ENCODE results near the gene HEATR5B.

HEATR5B gene

DNA sequence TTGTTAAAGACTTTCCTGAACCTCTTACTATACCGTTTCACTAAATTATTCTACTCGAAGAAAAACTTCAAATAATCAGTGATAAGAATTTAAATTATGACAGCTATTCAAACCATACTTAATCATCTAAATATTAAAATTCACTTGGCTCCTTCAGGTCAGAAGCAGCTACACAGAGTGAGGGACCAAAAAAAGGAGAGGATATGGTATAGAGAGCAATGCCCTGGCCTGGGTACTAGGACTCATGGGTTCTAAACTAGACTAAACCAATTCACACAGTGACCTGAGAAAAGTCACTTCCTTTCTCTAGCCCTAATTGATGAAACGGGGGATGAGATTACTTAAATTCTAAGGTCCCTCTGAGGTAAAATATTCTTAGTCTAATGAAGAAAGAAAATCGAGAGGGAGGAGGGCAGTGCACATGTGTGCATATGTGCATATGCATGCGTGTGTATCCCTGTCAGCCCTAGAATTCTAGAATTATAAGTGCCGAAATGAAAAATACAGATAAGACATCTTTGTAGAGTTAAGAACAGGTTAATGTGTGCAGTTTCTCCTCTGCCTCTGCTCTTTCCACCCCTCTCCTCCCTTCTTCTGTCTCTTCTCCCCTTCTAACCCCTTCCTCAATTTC is 129.1 kb downstream of the HEATR5B start:
- no peaks in the 10 kb centered on the region for H3K9me2 ChIP-seq (replicated peaks; ENCODE audit: control insufficient read depth, low read length)
- no peak overlapping the region for H3K4me2 ChIP-seq (ENCODE audit: low read length)
- no peaks in the 10 kb centered on the region for H3K27me3 ChIP-seq (ENCODE audit: control insufficient read depth, low read length)
- H3K4me3 ChIP-seq (ENCODE audit: low read length) = no peak overlapping the region
- no peak for TF ChIP-seq EZH2phosphoT487 (IDR thresholded peaks at IDR 0.05; ENCODE audit: borderline replicate concordance, low read length)
- TF ChIP-seq, protein P1, sequence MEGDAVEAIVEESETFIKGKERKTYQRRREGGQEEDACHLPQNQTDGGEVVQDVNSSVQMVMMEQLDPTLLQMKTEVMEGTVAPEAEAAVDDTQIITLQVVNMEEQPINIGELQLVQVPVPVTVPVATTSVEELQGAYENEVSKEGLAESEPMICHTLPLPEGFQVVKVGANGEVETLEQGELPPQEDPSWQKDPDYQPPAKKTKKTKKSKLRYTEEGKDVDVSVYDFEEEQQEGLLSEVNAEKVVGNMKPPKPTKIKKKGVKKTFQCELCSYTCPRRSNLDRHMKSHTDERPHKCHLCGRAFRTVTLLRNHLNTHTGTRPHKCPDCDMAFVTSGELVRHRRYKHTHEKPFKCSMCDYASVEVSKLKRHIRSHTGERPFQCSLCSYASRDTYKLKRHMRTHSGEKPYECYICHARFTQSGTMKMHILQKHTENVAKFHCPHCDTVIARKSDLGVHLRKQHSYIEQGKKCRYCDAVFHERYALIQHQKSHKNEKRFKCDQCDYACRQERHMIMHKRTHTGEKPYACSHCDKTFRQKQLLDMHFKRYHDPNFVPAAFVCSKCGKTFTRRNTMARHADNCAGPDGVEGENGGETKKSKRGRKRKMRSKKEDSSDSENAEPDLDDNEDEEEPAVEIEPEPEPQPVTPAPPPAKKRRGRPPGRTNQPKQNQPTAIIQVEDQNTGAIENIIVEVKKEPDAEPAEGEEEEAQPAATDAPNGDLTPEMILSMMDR (IDR thresholded peaks at IDR 0.05; ENCODE audit: low read depth, low read length, poor library complexity, severe bottlenecking) = no peak
- no peaks in the 10 kb centered on the region for H3K4me1 ChIP-seq (ENCODE audit: control insufficient read depth, low read length)
- H3K79me2 ChIP-seq (ENCODE audit: control insufficient read depth, low read length) = peaks cover 62% of the 10 kb centered on the region
- no peaks in the 10 kb centered on the region for H4K20me1 ChIP-seq (ENCODE audit: control insufficient read depth, insufficient read depth, low read depth, low read length)
- H3F3A ChIP-seq (ENCODE audit: control insufficient read depth, insufficient read depth) = no peaks in the 10 kb centered on the region
- no peak overlapping the region for H3K27ac ChIP-seq (ENCODE audit: low read depth, low read length)
- H3K36me3 ChIP-seq (ENCODE audit: control insufficient read depth, low read length) = 0 out of 2 replicates have a peak, but pooled peaks cover 1% of the 10 kb centered on the region
- no peaks in the 10 kb centered on the region for H3K9me3 ChIP-seq (ENCODE audit: control insufficient read depth, insufficient read depth, low read length)

- Histone ChIP-seq H3K27ac (ENCODE audit: low read depth, low read length) (no peak overlapping the region), H4K20me1 (ENCODE audit: control insufficient read depth, insufficient read depth, low read depth, low read length) (no peaks in the 10 kb centered on the region)
Measured at GRCh38 chr2:36952748-36953197, 131.4 kb downstream of the HEATR5B start.

DNA sequence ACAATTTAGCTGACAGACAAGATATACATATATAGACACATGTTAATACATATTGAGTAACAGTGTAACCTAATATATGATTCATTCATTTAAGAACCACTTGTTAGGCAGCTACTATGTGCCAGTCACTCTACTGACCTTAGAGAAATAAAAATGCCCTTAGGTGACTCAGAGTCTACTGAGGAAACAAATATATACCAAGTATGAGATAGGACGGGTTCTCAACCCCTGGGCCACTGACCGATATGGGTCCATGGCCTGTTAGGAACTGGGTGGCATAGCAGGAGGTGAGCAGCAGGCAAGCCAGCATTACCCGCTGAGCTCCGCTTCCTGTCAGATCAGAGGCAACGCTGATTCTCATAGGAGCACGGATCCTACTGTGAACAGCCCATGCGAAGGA is 132.6 kb downstream of the HEATR5B start:
- no peak for TF ChIP-seq EZH2phosphoT487 (IDR thresholded peaks at IDR 0.05; ENCODE audit: borderline replicate concordance, low read length)
- TF ChIP-seq, protein P1 (IDR thresholded peaks at IDR 0.05; ENCODE audit: low read depth, low read length, poor library complexity, severe bottlenecking) = no peak
- Histone ChIP-seq H3K4me2 (ENCODE audit: low read length) (no peak overlapping the region), H3K27ac (ENCODE audit: low read depth, low read length) (no peak overlapping the region), H3K9me2 (replicated peaks; ENCODE audit: control insufficient read depth, low read length) (no peaks in the 10 kb centered on the region), H3K9me3 (ENCODE audit: control insufficient read depth, insufficient read depth, low read length) (no peaks in the 10 kb centered on the region), H3K4me1 (ENCODE audit: control insufficient read depth, low read length) (no peaks in the 10 kb centered on the region), H3K36me3 (ENCODE audit: control insufficient read depth, low read length) (no peaks in the 10 kb centered on the region; the same call in 1 of the 2 replicates), H3K4me3 (ENCODE audit: low read length) (no peak overlapping the region), H3K27me3 (ENCODE audit: control insufficient read depth, low read length) (no peaks in the 10 kb centered on the region), H3K79me2 (ENCODE audit: control insufficient read depth, low read length) (peaks cover 51% of the 10 kb centered on the region), H4K20me1 (ENCODE audit: control insufficient read depth, insufficient read depth, low read depth, low read length) (no peaks in the 10 kb centered on the region), H3F3A (ENCODE audit: control insufficient read depth, insufficient read depth) (0 out of 2 replicates have a peak, but pooled peaks cover 3% of the 10 kb centered on the region)

More at GRCh38 chr2:36952748-36953197, 131.4 kb downstream of the HEATR5B start:
- Histone ChIP-seq H3K9me3 (ENCODE audit: control insufficient read depth, insufficient read depth, low read length) (no peaks in the 10 kb centered on the region), H3K36me3 (ENCODE audit: control insufficient read depth, low read length) (no peaks in the 10 kb centered on the region; the same call in 1 of the 2 replicates), H3K79me2 (ENCODE audit: control insufficient read depth, low read length) (peaks cover 59% of the 10 kb centered on the region), H3K4me1 (ENCODE audit: control insufficient read depth, low read length) (no peaks in the 10 kb centered on the region), H3K4me2 (ENCODE audit: low read length) (no peak overlapping the region), H3F3A (ENCODE audit: control insufficient read depth, insufficient read depth) (0 out of 2 replicates have a peak, but pooled peaks cover 3% of the 10 kb centered on the region), H3K4me3 (ENCODE audit: low read length) (no peak overlapping the region), H3K27me3 (ENCODE audit: control insufficient read depth, low read length) (no peaks in the 10 kb centered on the region), H3K9me2 (replicated peaks; ENCODE audit: control insufficient read depth, low read length) (no peaks in the 10 kb centered on the region)
- TF ChIP-seq EZH2phosphoT487 (IDR thresholded peaks at IDR 0.05; ENCODE audit: borderline replicate concordance, low read length) = no peak
- TF ChIP-seq, protein P1 (IDR thresholded peaks at IDR 0.05; ENCODE audit: low read depth, low read length, poor library complexity, severe bottlenecking) = no peak
